Liver (tissue), 3 donors: ENCODE data around the gene FETUB.

Experiments used
- CTCF ChIP-seq: fragments of 150-350 bp; IDR thresholded peaks from 2 replicates; pipeline ENCODE4 v1.5.1; 2017; ENCODE audit warnings: improper control_type of control experiment, low read depth, low read length; ENCODE audit not compliant: missing input control
- MAX ChIP-seq: IDR thresholded peaks from 2 replicates; pipeline ENCODE4 v1.6.1; 2016; ENCODE audit warnings: antibody characterized with exemption
- SP1 ChIP-seq: IDR thresholded peaks from 2 replicates; pipeline ENCODE4 v1.6.1; 2018; ENCODE audit warnings: antibody characterized with exemption, mild to moderate bottlenecking
- donor health status: healthy.
- donor health status: healthy.

- TF ChIP-seq MAX = no peak
- no peak for TF ChIP-seq SP1
- no peak for TF ChIP-seq CTCF
These were observed 39.3 kb upstream of the FETUB start for GRCh38 chr3:186600896-186601295.
